GM21515 (cell line): ENCODE results near the gene SDF2L1.
A peak's percentile ranks its signal among the peaks of the same experiment; 100 is the strongest.
"Not testable (repeated sequence)": the region's sequence is repeated elsewhere in the genome, so short reads cannot be mapped to it uniquely, and the experiment has no call there.

Experiments used
- ATAC-seq: cut with Tn5 transposase; IDR thresholded peaks from one replicate; pipeline ENCODE4 v1.9.1; 2021; ENCODE audit not compliant: unreplicated experiment

The SDF2L1 gene, protein sequence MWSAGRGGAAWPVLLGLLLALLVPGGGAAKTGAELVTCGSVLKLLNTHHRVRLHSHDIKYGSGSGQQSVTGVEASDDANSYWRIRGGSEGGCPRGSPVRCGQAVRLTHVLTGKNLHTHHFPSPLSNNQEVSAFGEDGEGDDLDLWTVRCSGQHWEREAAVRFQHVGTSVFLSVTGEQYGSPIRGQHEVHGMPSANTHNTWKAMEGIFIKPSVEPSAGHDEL

DNA sequence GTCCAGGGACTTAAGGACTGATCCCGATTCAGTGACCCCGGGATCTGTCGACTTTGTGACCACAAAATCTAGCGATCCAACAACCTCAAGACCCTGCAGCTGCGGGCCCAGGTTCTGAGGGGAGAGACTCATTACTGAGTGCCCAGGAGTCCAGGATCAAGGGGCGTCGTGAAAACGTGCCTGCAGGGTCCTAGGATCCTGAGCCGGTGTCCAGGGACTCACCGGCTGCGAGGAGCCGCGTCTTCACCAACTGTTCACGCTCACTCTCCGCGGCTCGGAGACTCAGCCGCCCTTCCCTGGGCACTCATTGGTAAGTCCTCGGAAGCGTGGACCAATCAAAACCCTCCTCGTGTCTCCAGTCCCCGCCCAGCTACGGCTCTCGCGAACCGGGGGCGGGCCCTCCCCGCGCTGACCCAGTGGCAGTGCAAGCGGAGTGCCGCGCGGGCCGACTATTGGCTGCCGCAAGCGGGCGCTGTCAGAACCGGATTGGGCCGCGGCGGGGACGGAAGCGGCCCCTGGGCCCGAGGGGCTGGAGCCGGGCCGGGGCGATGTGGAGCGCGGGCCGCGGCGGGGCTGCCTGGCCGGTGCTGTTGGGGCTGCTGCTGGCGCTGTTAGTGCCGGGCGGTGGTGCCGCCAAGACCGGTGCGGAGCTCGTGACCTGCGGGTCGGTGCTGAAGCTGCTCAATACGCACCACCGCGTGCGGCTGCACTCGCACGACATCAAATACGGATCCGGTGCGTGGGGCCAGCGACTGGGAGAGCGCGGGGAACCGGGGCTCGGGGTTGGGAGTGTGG lies at the start of gene SDF2L1:
TSS of gene SDF2L1 (plus strand) at position 514 of the 795 bp plus-strand sequence. CDS start at position 549, 35 bp downstream.
- ATAC-seq = peak; percentile 93

DNA sequence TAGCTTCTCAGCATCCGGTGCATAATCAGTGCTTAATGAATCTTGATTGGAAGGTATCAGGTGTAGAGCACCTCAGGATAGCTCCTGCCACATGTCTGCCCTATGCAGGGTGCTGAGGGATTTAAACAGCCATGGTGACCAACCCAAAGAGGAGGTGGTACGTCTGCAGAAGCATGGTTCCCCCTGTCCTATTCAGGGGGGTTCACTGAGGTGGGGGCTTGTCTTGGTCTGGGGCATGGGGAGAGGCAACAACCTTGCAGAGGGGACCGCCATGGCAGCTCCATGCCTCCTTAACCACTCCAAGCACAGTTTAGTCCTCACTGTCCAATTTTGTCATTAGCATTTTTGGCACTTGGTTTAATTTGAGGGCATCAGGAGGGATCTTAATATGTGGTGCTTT lies 49.7 kb upstream of the SDF2L1 start:
- ATAC-seq = no peak

GRCh38 chr22:21593406-21594232 lies 48.5 kb upstream of the SDF2L1 start:
- no peak for ATAC-seq

DNA sequence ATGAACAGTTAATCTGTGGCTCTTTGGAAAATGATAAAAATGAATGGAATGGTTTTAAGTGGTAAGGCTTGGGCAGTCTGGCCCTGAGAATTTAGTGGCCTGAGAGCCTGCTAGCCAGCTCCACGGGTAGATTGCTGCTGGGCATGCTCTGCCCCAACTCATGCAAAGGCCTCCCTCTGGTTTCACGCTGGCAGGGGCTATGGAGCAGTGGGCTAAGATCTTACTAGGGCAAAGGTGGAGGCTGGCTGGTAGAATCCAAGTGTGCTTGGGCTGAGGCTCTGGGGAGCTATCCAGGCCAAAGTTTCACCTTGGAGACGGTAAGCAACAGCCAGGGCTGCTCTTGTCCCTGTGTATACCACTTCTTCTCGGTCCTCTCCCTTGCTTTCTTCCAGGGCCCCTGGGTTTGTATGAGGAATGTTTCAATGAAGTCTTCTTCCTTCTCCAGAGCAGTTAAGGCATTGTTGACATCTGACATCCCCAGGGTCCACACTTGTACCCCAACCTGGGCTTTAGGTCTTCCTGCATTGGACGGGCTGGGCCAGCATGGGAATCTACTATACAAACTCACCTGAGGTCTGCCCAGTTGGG lies 47.1 kb upstream of the SDF2L1 start:
- ATAC-seq = no peak

DNA sequence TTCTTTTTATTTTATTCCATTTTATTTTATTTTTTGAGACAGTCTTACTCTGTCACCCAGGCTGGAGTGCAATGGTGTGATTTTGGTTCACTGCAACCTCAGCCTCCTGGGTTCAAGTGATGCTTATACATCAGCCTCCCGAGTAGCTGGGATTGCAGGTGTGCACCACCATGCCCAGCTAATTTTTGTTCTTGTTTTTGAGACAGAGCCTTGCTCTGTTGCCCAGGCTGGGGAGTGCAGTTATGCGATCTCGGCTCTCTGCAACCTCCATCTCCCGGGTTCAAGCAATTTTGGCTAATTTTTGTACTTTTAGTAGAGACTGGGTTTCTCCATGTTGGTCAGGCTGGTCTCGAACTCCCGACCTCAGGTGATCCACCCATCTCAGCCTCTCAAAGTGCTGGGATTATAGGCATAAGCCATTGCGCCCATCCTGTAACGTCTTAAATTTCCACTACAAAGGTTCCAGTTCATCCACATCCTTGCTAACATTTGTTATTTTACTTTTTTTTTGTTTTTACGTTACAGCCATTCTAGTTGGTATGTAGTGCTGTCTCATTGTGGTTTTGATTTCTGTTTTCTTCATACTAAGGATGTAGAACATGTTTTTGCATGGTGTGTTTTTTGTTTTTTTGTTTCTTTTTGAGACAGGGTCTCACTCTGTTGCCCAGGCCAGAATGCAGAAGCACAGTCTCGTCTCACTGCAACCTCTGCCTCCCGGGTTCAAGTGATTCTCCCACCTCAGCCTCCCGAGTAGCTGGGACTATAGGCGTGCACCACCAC lies 45.6 kb upstream of the SDF2L1 start:
- not testable (repeated sequence) for ATAC-seq

DNA sequence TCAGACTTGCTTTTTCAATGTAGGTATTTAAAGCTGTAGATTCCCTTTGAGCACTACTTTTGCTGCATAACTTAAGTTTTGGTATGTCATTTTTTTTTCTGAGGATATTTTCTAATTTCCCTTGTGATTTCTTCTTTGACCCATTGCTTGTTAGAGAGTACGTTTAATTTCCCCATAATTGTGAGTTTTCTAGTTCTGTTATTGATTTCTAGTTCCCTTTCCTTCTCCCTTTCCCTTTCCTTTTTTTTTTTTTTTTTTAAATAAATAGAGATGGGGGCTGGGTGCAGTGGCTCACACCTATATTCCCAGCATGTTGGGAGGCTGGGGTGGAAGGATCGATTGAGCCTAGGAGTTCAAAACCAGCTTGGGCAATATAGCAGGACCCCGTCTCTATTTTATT lies 43.8 kb upstream of the SDF2L1 start:
- ATAC-seq = no peak

DNA sequence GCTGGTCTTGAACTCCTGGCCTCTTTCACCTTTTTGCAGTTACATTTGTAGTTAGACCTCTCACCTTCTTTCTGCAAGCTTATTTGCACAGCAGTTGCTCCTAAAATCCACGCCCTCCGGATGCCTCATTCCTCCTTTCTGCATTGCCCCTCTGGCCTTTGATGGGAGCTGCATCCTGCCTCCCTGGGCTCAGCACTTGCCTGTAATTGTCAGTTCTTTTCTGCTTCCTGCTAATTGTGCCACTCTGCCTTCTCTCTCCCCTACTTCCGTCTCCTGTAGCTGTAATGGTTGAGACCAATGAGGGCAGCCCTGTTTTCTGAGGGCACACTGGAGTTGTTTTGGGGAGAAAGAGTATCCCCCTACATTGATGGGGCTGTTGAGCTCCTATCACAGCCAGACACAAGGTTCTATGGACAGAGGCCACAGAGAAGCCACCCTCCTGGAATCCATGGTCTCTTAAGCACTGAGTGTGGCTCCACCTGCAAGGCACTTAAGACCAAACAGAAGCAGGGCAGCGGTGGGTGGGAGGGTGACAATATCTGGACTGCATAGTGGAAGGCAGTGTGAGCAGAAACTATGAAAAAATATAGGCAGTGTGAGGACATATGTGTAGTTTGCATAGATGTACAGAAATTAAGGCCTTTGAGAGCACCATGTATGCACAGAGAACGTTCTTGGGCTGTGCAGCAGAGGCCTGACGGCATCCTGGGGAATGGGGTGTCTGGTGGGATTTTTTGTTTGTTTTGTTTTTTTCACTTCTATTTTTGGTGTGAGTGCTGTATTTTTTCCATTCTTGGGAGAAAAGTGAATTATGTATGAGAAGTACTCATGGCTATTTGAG lies 42.8 kb upstream of the SDF2L1 start:
- no peak for ATAC-seq

DNA sequence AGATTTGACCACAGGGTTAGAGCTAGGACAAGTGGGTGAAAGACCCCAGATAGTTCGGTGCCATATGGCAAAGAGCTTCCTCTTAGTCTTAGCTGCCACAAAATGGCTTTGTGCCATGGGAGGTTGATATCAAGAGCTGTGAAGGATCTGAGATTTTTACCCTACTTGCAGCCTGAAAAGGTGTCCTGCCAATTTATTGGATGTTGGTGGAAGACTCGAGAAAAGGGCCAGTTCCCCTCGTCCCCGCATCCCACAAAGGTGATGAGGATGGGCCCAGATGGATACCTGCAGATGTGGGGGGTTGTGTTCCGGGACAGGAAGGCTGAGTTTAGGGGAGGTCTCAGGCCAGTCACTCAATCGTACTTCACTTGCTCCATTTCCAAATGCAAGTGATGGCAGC lies 39.5 kb upstream of the SDF2L1 start:
- ATAC-seq = no peak

GRCh38 chr22:21603973-21604372 lies 38.1 kb upstream of the SDF2L1 start:
- no peak for ATAC-seq

DNA sequence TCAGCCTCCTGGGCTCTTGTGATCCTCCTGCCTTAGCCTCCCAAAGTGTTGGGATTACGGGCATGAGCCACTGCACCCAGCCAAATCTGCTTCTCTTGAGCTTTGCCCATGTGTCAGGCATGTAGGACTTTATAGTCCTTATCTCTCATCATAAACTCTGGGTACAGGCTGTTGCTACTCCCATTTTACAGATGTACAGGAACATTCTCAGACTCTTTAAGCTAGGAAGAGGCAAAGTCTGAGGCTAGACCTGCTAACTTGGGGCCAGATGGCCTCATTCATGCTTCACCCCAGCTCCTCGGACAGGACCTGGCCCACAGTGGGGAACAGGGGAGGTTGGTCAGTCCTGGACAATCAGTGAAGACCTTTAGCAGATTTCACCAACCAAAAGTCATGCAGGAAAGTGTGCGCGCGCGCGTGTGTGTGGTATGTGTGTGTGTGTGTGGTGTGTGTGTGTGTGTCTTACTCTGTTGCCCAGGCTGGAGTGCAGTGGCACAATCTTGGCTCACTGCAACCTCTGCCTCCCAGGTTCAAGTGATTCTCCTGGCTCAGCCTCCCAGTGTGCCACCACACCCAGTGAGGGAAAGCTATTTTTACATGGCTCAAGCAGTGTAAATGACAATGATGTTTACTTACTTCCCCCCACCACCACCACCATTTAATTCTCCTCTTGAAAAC lies 36.1 kb upstream of the SDF2L1 start:
- no peak for ATAC-seq

DNA sequence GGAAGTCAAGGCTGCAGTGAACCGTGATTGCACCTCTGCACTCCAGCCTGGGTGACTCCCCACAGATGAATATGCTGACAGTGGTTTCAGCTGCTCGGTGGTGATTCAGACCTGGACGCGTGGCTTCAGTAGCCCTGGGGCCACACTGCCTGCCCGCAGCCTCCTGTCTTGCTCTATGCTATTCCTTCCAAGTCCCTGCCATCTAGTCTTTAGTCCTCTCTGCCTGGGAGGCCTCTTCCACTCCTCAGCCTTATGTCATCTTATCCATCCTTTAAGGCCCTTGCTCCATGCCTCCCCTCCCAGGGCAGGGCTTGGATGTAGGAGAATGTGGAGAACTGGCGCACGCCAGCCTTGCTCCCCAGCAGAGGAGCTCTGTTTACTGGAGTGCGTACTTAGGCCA lies 35.3 kb upstream of the SDF2L1 start:
- ATAC-seq = no peak

- ATAC-seq = not testable (repeated sequence)
Observed at GRCh38 chr22:21609556-21610157, 32.4 kb upstream of the SDF2L1 start.

DNA sequence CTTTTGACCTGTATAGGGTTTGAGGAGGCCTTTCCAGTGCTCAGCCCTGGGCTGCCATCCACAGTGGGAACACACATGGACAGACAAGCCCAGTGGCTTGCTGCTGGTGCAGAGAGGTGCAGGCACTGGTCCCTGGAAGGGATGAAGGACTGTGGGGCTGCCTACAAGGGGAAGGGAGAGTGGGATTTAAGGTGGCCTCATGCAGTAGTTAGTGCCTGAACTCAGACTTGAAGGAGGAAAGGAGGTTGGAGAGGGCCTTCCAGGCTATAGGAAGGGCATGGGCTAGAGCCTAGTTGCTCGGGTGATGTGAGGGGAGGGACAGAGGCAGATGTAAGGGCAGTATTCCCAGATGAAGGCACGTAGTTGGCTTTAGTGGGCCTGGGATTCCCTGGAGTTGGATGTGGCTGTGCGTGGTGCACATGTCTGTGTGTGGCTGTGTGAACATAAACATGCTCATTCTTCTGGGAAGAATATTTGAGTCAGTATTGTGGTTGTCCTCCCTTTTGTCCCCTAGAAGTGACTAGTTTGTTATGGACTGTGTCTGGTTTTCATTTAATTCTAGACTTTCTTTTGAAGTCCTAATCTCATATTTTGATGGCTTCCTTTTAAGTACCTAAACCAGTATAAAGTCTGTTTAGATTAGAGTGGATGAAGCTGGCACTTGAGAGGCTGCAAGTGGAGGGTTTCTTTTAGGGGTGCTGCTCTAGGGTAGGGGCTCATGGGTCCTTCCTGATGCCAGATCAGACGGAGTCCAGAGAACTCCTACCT lies 30.7 kb upstream of the SDF2L1 start:
- ATAC-seq = no peak

DNA sequence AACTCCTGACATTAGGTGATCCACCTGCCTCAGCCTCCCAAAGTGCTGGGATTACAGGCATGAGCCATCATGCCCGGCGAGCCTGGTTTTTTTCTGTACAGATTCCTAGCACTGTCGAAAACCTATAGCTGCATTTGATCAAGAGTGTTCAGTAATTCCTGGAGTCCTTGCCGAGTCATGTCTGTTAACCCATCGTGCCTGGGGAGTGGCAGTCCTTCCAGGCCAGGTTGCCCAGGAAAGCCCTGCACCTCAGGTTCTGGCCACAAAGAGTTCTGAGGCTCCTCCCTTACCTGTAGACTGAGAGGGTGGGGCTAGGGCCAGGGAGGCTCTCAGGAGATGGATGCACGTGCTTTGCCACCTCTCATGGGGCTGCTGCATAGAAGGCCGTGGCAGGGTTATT lies 29.2 kb upstream of the SDF2L1 start:
- ATAC-seq = no peak

GRCh38 chr22:21613553-21614233 lies 28.4 kb upstream of the SDF2L1 start:
- ATAC-seq = no peak

GRCh38 chr22:21615731-21616130 lies 26.4 kb upstream of the SDF2L1 start:
- no peak for ATAC-seq

- not testable (repeated sequence) for ATAC-seq
Observed at GRCh38 chr22:21617337-21617736, 24.8 kb upstream of the SDF2L1 start.
